Measurements from ENCODE around the gene IRF8.
"Not testable (repeated sequence)": the region's sequence is repeated elsewhere in the genome, so short reads cannot be mapped to it uniquely, and the experiment has no call there.

IRF8 gene

DNA sequence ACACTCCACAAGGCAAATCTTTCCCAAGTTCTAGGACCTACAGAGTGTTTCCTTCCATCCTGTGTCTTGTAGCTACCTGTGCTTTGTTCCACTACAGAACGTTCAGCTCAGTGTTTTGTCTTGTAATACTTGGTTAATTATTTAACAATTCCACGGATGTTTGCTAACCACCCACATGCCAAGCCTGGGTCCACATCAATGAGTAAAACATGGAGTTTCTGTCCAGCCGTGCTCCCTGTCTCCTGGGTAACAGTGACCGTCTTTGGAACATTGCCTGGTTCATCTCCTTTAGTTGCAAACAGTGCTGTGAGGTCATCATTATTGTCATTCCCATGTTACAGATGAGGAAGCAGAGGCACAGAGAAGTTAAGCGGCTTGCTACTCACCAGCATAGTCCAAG, 41.3 kb downstream of the IRF8 start:
- DNase-seq = no peak

DNA sequence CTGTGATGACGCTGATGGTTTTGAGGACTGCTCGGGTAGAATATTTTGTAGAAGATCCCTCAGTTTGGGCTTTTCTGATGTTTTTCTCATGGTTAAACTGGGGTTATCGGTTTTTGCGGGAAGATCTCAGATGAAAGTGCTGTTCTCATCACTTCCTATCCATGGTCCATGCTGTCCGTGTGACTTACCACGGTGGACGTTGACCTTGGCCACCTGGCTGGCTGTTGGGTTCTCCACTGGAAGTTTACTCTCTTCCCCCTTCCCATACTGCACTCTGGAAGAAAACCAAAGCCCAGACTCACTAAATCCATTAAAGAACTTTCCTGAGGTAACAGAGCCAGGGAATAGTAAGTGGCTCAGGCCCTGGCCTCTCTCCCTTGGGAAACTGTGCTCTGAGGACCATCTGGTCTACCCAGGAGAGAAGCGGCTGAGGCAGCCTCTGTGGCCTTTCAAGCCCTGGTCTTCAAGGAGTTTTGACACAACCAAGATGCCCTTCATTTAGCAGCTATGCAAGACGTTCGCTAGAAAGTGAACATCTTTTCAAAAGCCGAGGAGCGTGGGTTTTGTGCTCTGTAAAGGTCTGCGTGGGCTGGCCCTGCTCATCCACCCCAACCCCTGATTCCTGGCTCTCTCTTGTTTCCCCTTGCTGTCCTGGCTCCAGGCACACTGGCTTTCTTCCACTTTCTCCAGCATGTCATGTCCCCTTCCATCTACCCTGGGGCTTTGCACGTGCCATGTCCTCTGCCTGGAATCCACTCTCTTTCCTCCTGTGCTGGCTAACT, 43.1 kb downstream of the IRF8 start:
- no peak for DNase-seq

DNA sequence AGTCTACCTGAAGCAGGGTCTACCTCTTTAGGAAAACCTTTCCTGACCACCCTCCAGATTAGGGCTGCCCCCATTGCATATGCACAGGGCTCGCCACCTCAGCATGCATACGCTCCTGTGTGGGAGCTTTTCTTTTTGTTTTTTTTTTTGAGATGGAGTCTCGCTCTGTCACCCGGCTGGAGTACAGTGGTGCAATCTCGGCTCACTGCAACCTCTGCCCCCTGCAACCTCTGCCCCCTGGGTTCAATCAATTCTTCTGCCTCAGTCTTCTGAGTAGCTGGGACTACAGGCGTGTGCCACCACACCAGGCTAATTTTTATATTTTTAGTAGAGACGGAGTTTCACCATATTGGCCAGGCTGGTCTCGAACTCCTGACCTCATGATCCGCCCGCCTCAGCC, 43.7 kb downstream of the IRF8 start:
- not testable (repeated sequence) for DNase-seq

DNA sequence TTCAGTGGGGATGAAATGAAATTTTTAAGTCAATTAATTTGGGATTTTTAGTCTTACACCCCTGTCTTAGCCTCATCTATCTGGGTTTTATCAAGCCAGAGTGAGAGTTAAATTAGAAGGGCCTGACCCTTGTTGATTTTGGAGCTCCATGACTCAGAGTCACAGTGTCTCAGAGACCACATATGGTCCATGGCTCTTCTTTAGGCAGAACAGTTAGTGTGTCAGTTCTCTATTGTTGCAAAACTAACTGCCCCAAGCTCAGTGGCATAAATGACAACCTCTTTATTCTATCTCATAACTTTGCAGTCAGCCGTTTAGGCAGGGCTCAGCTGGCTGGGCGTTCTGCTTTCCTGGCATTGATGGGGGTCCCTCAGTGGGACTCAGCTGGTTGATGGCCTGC, 44.7 kb downstream of the IRF8 start:
- DNase-seq = no peak

DNA sequence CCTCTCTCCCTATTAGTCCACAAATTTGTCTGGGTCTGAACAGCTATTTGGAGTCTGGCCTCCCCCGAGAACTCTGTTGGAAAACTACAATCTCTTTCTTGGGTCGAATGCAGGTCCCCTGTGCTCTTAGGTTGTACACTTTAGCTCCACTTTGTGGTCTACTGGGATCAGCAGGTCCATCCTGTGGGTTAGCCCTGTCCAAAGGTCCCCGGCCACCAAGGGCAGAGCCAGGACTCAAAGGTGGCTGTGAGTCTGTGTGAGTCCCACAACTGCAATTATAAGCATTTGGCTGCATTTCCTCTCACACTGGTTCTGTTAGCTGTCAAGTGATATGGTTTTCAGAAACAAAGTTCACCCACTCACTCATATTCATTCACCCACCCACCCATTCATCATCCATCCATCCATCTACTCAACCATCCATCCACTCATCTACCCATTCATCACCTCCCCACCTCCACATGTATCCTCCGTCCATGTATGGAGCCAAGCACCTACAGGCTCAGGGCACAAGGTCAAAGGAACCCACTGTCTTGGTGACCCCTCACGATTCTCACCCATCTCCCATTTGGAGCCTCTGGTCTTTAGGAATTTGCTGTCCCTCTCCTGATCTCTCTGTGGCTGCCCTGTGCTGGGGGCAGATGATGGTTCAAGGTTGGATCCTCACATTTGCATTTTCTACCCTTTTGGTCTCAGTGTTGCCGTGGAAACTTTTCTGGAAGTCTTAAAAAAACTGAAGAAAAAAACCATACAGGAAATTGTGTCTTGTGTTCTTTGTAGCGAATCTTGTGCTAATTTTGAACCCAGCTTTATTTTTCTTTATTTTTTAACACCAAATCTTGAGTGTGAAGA, 45.8 kb downstream of the IRF8 start:
- DNase-seq = no peak

DNA sequence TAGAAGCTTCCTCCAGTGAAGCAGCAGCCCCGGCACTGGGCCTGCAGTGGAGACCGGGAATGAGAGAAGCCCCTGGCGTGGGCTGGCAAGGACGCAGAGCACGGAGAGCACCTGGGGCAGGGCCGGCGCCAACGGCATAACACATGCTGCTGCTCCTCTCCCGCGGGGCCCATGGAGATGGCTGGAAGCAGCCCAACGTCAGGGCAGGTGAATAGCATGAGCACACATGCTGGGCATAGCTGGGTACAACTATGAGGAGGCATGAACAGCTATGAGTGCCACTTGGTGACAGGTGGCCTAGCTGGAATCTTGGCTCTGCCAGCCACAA, 46.4 kb downstream of the IRF8 start:
- DNase-seq = no peak

DNA sequence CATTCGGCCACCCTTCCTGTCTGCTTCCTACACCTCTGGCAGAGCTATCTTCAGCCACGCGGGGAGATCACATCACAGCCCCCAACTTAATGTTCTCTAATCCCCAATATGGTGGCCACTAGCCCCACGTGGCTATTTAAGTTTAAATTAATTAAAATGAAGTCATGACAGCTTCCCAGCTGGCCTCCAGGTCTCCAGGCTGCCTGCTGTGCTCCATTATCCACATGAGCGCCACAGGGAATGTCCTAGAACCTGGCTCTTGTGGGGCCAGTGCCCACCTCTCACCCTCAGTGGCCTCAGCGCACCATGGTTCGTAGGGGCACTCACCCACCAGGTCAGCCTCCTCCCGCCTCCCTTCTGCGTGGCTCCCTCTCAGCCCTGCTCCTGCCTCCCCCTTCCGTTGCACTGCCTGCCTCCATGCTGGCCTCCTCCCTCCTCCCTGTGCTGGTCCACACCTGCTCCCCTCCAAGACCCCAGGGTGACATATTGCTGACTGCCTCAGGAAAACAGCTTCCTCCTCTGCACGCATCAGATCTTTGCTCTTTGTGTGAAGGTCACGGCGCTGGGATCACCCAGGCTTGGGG, 47.7 kb downstream of the IRF8 start:
- no peak for DNase-seq

DNA sequence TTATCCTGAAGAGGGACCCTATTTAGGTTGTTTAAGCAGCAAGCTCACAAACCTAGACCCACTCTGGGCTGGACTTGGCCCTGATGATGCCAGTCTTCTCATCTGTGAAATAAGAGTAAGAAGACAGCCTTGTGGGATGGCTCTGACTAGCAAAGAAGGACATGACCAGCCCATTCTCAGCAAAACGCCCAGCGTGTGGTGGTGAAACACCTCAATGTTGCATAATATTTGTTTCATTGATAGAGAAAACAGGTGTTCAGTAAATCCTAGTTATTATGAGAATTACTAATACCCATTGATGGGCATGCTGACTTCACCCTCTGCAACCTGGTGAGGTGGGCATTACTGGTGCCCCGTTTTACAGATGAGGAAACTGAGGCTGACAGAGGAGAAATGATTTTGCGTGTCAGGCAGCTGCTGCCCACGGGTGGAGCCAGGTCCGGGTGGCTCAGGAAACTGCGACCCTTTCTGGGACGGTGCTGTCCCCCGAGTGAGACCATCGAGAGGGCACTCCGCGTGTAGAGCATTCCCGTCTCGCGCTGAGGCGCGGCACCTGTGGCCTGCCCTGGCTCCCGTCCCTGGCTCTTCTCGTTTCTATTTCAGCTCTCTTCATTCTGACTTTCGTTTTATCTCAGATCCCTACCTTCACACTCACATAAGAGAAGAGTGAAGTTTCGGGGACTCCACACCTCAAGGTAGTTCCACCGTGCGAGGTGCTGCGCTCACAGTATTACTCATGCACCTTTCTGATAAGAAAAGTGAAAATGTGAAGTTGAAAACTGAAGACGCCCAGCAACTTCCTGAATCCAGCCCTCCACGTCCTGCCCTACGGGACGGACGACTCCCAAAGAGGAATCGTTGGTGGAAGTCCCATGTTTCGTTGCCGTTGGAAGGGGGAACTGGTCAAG, 48.5 kb downstream of the IRF8 start:
- DNase-seq = no peak

DNA sequence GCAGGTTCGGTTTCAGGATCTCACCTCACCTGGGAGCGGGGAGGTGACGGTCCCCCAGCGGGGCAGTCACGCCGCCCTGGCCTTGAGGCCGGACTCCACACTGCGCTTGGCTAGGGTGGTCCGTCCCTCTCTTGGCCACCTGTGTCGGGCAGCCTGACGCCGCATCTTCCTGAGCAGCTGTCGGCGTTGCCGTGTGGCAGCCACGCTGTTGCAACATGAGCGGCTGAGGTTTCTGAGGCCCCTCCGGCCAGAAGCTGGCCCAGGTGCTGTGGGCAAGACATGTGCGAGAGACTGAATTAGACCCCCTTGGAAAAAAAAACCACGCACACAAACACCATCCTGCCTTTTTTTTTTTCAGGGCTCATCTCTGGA, 49.2 kb downstream of the IRF8 start:
- DNase-seq = no peak

DNA sequence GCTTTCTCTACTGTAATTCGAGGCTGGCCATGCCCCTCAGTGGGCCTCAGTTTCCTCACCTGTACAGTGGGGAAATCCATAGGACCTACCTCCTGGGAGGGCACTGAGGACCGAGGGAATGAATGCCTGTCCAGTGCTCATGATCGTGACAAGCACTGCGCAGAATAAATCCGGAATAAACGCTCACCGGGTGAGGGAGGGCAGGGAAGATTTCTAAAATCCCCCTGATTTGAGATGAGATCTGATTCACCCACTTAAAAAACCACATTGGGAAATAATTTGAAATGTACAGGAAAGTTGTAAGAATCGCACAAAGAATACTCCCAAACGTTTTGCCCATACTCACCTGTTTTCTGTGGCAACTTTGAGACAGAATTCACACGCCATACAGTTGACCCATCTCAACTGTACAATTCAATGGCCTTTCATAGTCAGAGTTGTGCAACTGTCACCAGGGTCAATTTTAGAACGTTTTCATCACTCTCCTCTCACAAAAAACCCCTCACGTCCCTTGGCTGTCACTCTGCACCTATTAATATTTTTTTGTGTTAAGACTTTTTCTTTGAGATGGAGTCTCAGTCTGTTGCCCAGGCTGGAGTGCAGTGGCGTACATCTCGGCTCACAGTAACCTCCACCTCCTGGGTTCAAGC, 49.8 kb downstream of the IRF8 start:
- no peak for DNase-seq

DNA sequence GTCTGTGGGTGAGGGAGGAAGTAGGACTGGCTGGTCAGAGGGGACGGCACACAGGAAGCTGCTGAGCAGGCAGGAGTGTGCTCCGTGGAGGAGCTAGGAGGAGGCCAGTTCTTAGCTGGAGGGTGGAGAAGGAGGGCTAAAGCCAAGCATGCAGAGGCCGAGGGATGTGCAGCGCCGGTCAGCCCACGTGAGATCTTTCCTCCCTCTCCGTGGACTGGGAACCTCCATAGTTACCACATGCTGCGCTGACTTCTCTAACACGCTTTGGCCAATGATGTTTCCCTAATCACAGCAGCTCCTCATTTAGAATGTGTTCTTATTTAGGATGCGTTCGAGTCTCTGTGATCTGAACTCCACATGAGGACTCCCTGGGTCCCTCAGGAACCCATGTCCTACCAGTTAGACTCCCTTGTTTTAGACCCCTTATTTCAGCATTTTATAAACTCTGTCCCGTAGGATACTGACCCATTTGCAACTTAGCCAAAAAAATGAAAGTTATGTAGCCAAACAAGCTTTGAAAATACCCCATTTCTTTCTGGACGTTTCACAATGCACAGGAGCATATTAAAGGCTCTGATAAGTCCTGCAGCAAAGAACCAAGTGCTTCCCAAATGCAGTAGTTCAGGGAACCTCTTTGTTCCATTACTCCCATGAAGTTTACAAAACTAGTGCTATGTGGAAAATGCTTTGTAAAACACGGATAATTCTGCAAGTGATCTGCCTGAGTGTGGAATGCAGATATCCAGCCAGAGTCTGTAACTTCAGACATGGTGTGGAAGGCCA, 51.4 kb downstream of the IRF8 start:
- no peak for DNase-seq

DNA sequence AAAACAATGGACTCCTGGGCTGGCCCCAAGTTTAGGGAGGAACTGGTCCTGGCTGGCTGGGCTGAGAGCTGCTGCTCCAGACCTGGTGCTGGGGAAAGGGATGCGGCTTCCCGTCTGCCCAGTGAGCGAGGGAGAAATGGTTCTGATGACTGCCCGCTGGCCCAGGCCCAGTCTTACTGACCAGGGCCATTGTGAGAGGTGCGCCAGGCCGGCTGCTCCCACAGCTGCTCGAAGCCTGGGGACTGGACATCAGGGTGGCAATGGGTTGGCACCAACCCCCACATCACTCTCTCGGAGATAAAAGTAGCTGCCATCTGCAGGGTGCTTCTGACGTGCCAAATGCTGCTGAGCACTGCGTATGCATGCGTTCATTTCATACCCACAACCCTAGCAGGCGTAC, 53.2 kb downstream of the IRF8 start:
- DNase-seq = no peak

DNA sequence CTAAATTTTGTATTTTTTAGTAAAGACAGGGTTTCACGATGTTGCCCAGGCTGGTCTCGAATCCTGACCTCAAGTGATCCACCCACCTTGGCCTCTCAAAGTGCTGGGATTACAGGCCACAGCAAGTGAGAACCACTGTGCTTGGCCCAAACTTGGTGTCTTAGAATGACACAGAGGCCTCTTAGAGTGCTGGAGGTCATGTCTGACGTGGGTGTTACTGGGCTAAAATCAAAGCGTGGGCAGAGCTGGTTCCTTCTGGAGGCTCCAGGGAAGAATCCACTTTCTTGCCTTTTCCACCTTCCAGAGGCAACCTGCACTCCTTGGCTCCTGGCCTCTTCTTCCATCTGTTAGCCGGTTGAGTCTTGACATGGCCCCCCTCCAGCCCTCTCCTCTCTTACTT, 53.8 kb downstream of the IRF8 start:
- DNase-seq = no peak

DNA sequence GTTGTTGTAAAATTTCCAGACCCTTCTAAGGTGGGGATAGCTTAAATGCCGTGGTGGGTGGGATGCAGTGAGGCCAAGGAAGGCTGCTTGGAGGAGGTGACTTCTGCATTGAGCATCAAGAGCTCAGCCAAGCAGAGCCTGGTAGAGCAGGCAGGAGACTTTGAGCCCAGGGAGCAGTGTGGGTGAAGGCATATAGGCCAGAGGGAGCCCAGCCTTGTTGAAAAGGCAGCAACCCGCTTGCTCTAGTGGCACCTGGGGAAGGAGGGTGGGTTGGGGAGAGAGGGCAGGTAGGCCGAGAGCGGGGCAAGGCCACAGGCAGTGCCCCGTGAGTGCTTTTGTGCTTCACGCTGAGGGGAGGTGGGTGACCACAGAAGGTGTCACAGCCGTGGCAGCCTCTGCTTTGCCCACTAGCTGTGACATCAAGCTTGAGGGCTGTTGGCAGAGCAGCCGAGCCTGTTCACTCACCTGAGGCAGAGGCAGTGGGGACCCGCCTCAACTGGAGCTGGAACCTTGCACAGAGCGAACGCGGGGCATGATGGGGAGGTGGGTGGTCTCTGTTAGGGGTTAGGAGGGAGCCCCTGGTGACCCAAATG, 56.1 kb downstream of the IRF8 start:
- no peak for DNase-seq

DNA sequence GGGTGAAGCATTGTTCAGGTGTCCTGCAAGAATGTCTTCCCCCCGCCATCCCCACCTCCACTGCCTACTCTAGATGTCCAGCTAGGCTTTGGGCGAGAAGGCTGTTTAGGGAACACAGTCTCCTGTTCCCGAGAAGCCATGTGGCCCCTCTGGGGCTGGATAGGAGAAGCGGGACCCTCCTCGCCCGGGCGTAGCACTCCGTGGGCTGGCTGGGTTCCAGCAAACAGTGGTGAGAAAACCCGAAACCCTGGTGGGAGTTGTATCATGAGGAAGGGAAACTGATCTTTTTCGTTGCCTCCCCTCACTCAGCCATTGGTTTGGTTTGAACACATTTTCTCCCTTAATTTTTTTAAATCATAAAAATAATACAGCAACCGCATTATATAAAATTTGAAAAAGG, 56.6 kb downstream of the IRF8 start:
- DNase-seq = no peak

DNA sequence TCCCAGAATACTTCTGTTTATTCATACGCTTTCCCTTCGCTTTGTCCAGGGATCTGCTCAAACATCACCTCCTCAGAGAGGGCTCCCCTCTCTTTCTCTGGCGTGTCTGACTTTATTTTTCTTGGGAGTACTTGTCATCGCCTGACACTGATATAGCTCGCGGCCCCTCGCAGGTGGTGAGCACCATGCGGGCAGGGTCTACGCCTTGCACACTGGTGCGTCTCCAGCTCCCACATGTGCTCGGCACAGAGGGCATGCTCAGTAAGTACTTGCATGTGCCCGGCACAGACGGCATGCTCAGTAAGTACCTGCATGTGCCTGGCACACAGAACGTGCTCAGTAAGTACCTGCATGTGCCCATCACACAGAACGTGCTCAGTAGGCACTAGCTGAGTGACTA, 57.5 kb downstream of the IRF8 start:
- DNase-seq = no peak

DNA sequence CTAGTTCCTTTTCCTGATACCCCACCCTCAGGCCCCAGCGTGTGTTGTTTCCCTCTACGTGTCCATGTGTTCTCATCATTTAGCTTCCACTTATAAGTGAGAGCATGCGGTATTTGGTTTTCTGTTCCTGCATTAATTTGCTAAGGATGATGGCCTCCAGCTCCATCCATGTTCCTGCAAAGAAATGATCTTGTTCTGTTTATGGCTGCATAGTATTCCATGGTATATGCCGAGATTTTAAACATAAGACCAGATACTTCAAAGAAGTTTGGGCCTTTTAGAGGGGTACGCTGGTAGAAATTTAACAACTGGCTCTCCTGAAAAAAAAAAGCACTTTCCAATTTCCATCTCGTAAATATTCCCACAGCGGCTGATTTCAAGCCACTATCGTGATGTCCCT, 59.8 kb downstream of the IRF8 start:
- DNase-seq = no peak

DNA sequence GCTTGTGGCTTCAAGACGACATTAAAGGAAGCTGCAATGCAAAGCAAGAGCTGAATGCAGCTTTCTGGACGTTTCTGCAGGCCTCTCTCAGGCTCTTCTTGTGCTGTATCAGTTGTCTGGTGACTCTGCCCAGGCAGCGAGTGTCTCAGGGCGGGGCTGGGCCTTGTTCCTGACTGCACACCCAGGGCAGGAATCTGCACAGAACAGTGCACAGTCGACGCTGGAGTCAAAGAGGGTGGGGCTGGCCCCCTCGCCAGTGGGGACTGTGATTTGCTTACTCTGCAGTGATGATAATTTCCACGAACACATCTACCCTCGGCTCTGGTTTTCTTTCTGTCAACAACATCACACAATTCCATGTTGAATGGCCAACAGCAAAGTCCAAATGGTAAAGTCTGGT, 60.7 kb downstream of the IRF8 start:
- DNase-seq = no peak

DNA sequence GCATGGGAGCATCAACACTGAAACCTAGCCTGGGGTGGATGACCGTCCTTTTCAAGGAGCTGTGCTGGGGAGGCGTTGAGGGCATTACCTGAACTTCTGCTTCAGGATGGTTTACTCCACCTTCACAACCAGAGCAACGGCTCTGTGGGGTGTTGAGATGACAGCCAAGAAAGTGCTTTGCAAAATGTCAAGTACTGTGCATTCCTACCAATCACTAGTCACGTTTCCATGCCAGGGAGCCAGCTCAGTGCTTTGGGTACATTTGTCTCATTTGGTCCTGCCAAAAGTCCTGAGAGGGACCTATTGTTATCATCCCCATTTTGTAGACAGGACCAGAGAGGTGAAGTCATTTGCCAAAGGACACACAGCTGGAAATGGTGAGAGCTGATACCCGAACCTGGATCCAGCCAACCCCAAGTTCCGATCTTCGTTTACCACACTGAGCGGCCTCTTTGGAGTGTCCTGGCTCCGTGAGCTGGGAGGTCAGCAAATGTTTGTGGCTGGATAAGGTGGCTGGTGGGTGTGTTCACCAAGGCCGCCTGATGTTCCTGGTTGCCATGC, 61.6 kb downstream of the IRF8 start:
- DNase-seq = no peak

DNA sequence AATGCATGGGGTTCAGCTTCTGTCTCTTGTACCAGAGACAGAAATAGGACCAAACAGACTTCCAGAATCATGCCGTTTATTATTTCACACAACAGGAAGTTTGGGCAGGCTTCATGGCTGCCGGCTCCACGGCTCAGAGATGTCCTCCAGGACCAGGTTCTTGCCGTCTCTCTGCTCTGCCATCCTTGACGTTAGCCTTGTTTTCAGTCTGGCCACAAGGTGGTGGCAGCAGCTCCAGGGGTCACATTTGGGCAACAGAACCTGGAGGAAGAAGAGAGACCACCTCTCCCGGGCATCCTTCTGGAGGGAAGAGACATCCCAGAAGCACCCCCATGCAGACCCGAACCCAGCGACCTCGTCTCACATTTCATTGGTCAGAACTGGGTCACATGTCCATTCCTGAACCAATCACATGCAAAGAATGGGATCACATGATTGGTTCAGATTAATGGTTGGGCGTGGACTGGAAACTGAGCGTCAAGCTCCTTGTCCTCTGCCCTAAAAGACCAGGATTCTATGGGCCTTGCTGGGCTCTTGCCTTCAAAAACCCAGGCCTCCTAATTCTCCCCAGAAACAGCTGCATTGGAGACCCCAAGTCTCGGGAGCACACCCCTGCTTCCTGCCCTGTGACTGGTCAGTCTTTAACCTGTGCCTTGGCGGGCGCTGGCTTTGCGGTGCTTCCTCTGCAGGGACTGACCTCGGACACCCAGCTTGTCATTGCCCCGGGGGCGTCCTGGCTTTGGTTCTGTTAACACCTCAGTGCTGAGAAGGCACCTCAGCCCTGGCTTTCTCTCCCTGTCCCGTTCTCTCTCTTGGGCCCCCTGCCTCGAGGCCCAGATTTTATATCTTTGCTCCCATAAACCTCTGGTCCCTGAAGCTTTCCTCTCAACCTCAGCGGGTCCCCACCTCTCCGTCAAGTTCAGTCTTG, 63.3 kb downstream of the IRF8 start:
- no peak for DNase-seq

All from bone marrow (tissue), 2 donors.